SK-N-MC (cell line): ENCODE measurements around the gene BARX1.

ENCODE experiments used
- EZH2 ChIP-seq: fragments of 200-600 bp; sonication (generic); IDR thresholded peaks from one replicate; pipeline ENCODE4 v1.6.1; 2017; ENCODE audit warnings: antibody characterized with exemption
- FOXP2 ChIP-seq: optimal IDR thresholded peaks from 2 replicates; pipeline ENCODE3; 2011; ENCODE audit warnings: mild to moderate bottlenecking, moderate library complexity; ENCODE audit not compliant: insufficient read depth; ENCODE audit errors: extremely low read length, control extremely low read depth
- POLR2AphosphoS5 ChIP-seq: IDR thresholded peaks from 2 replicates; pipeline ENCODE4 v1.6.1; 2012; ENCODE audit warnings: mild to moderate bottlenecking, low read depth, low read length, borderline replicate concordance

GRCh38 chr9:93965830-93966577, 10.8 kb upstream of the BARX1 start:
- TF ChIP-seq EZH2 (no peak), POLR2AphosphoS5 (no peak), FOXP2 (no peak)
